Neural progenitor cell (in vitro differentiated cells): ENCODE measurements around the gene WSCD1.

ENCODE experiments used
- CTCF ChIP-seq: fragments of 200-600 bp; sonication (generic); IDR thresholded peaks from 2 replicates; pipeline ENCODE4 v1.5.1; 2017; ENCODE audit warnings: antibody characterized with exemption, mild to moderate bottlenecking
- EZH2 ChIP-seq: fragments of 200-600 bp; sonication (generic); IDR thresholded peaks from 2 replicates; pipeline ENCODE4 v1.6.1; 2017; ENCODE audit warnings: antibody characterized with exemption, mild to moderate bottlenecking, moderate library complexity
- EZH2phosphoT487 ChIP-seq: fragments of 200-600 bp; sonication (generic); IDR thresholded peaks from 2 replicates; pipeline ENCODE4 v1.6.1; 2017; ENCODE audit warnings: antibody characterized with exemption

GRCh38 chr17:6080711-6081430 lies 10.7 kb downstream of the WSCD1 start:
- TF ChIP-seq EZH2: no peak
- TF ChIP-seq CTCF: no peak
- no peak for TF ChIP-seq EZH2phosphoT487
